K562 (cell line): Measurements from ENCODE around the gene C16orf74. TPM values are rescaled to one million over a fixed set of nuclear protein-coding genes. Genes with fewer than 3 reads are reported as not detected.

Source experiments
- ARID1B ChIP-seq: fragments of 450-650 bp; IDR thresholded peaks from 2 replicates; pipeline ENCODE4 v1.6.1; 2016; ENCODE audit warnings: antibody characterized with exemption, mild to moderate bottlenecking, inconsistent platforms
- ATF1 ChIP-seq, 2 experiments: fragments of 450-650 bp in 1 of 2; IDR thresholded peaks; 2 replicates each; pipeline ENCODE4 v1.6.1; 2016; ENCODE audit warnings: missing compliant biosample characterization in 1 of 2, missing genetic modification characterization in 1 of 2
- GATA2 ChIP-seq: sonication (generic); formaldehyde crosslinking; IDR thresholded peaks from 2 replicates; pipeline ENCODE4 v1.4.0; 2020; ENCODE audit warnings: mild to moderate bottlenecking, missing genetic modification reagents
- HDGF ChIP-seq: fragments of 450-650 bp; IDR thresholded peaks from 2 replicates; pipeline ENCODE4 v1.6.1; 2016
- POLR2AphosphoS5 ChIP-seq: IDR thresholded peaks from 2 replicates; pipeline ENCODE4 v1.6.1; 2011; ENCODE audit warnings: mild to moderate bottlenecking, low read depth, low read length, moderate library complexity; ENCODE audit not compliant: control insufficient read depth, insufficient read depth
- SMARCE1 ChIP-seq: fragments of 450-650 bp; IDR thresholded peaks from 2 replicates; pipeline ENCODE4 v1.7.1; 2016; ENCODE audit warnings: mild to moderate bottlenecking
- WHSC1 ChIP-seq: IDR thresholded peaks from one replicate; pipeline ENCODE4 v1.6.1; 2012; ENCODE audit warnings: low read length, control low read depth, inconsistent platforms
- ZC3H4 ChIP-seq: sonication (generic); formaldehyde crosslinking; IDR thresholded peaks from 2 replicates; pipeline ENCODE4 v1.9.0; 2021; ENCODE audit warnings: missing genetic modification reagents, borderline replicate concordance
- polyA plus RNA-seq, 8 experiments: library from polyadenylated mRNA; depleted of rRNA in 4 of 8; stranded (reverse) in 5 of 8; unstranded in 3 of 8; fragments of >200 nt; fragmentation: Nextera tagmentation in 2 of 8; fragmentation: Illumina TruSeq in 1 of 8; extraction: Ambion mirVana in 2 of 8; extraction: Trizol in 1 of 8; gene quantifications; 2 replicates each; pipeline versions ENCODE4 v1.2.1 to v1.2.3, GENCODE V29; 2011 to 2014; ENCODE audit warnings: inconsistent platforms in 1 of 8, missing spikeins in 1 of 8
- total RNA-seq, 7 experiments: library from RNA; depleted of rRNA in 6 of 7; stranded (reverse); fragments of >200 nt in 6 of 7; fragmentation: Illumina TruSeq in 2 of 7; extraction: Trizol in 2 of 7; gene quantifications; 2 replicates each; pipeline versions ENCODE4 v1.2.1 to v1.2.3, GENCODE V29; 2011 to 2021; ENCODE audit warnings: low replicate concordance in 1 of 7
- TF ChIP-seq, protein P1 (sequence below): sonication (generic); formaldehyde crosslinking; IDR thresholded peaks from 2 replicates; pipeline ENCODE4 v1.8.0; 2022; ENCODE audit warnings: mild to moderate bottlenecking, missing genetic modification reagents, borderline replicate concordance
- TF ChIP-seq, protein P2 (sequence below), 2 experiments: fragments of 450-650 bp in 1 of 2; sonication (generic) in 1 of 2; formaldehyde crosslinking in 1 of 2; IDR thresholded peaks; 2 replicates each; pipeline versions ENCODE4 v1.7.1 to v1.9.0; 2016 to 2022; ENCODE audit warnings: inconsistent platforms in 1 of 2, mild to moderate bottlenecking in 1 of 2, missing genetic modification reagents in 1 of 2
- TF ChIP-seq, protein P3 (sequence below): fragments of 450-650 bp; IDR thresholded peaks from 2 replicates; pipeline ENCODE4 v1.6.1; 2016

Gene C16orf74
- total and polyA plus RNA-seq, 9 of the 15 experiments (the other 6 are each of a cell fraction or from before 2014, with no cell fraction given), result not detected

GRCh38 chr16:85800321-85800669 is 49.4 kb upstream of the C16orf74 start (continued):
- TF ChIP-seq, protein P1, sequence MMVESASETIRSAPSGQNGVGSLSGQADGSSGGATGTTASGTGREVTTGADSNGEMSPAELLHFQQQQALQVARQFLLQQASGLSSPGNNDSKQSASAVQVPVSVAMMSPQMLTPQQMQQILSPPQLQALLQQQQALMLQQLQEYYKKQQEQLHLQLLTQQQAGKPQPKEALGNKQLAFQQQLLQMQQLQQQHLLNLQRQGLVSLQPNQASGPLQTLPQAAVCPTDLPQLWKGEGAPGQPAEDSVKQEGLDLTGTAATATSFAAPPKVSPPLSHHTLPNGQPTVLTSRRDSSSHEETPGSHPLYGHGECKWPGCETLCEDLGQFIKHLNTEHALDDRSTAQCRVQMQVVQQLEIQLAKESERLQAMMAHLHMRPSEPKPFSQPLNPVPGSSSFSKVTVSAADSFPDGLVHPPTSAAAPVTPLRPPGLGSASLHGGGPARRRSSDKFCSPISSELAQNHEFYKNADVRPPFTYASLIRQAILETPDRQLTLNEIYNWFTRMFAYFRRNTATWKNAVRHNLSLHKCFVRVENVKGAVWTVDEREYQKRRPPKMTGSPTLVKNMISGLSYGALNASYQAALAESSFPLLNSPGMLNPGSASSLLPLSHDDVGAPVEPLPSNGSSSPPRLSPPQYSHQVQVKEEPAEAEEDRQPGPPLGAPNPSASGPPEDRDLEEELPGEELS (CRISPR knock-in tag), result no peak
- TF ChIP-seq, protein P2, sequence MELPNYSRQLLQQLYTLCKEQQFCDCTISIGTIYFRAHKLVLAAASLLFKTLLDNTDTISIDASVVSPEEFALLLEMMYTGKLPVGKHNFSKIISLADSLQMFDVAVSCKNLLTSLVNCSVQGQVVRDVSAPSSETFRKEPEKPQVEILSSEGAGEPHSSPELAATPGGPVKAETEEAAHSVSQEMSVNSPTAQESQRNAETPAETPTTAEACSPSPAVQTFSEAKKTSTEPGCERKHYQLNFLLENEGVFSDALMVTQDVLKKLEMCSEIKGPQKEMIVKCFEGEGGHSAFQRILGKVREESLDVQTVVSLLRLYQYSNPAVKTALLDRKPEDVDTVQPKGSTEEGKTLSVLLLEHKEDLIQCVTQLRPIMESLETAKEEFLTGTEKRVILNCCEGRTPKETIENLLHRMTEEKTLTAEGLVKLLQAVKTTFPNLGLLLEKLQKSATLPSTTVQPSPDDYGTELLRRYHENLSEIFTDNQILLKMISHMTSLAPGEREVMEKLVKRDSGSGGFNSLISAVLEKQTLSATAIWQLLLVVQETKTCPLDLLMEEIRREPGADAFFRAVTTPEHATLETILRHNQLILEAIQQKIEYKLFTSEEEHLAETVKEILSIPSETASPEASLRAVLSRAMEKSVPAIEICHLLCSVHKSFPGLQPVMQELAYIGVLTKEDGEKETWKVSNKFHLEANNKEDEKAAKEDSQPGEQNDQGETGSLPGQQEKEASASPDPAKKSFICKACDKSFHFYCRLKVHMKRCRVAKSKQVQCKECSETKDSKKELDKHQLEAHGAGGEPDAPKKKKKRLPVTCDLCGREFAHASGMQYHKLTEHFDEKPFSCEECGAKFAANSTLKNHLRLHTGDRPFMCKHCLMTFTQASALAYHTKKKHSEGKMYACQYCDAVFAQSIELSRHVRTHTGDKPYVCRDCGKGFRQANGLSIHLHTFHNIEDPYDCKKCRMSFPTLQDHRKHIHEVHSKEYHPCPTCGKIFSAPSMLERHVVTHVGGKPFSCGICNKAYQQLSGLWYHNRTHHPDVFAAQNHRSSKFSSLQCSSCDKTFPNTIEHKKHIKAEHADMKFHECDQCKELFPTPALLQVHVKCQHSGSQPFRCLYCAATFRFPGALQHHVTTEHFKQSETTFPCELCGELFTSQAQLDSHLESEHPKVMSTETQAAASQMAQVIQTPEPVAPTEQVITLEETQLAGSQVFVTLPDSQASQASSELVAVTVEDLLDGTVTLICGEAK (IDR thresholded peaks at IDR 0.05), result no peak
- TF ChIP-seq, protein P2 (CRISPR knock-in tag; IDR thresholded peaks at IDR 0.05), result no peak
- TF ChIP-seq ZC3H4 (CRISPR knock-in tag) (0 out of 2 replicates have a peak, but pooled peaks have one; percentile 56), GATA2 (no peak), POLR2AphosphoS5 (0 out of 2 replicates have a peak, but pooled peaks have one; percentile 36), ATF1 (CRISPR knock-in tag; IDR thresholded peaks at IDR 0.05) (no peak), ATF1 (tag; IDR thresholded peaks at IDR 0.05) (peak; percentile 9; the same call in 1 of the 2 replicates), SMARCE1 (0 out of 2 replicates have a peak, but pooled peaks have one; percentile 9), WHSC1 (no peak), ARID1B (no peak), HDGF (no peak)
- TF ChIP-seq, protein P3, sequence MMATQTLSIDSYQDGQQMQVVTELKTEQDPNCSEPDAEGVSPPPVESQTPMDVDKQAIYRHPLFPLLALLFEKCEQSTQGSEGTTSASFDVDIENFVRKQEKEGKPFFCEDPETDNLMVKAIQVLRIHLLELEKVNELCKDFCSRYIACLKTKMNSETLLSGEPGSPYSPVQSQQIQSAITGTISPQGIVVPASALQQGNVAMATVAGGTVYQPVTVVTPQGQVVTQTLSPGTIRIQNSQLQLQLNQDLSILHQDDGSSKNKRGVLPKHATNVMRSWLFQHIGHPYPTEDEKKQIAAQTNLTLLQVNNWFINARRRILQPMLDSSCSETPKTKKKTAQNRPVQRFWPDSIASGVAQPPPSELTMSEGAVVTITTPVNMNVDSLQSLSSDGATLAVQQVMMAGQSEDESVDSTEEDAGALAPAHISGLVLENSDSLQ, result peak; percentile 9; the same call in 1 of the 2 replicates
